GM19395 (cell line): Measurements from ENCODE around the gene KCTD15.

Experiments used
- ATAC-seq: cut with Tn5 transposase; IDR thresholded peaks from one replicate; pipeline ENCODE4 v1.9.1; 2021; ENCODE audit warnings: mild to moderate bottlenecking, moderate library complexity; ENCODE audit not compliant: unreplicated experiment

KCTD15 gene

GRCh38 chr19:33841685-33842084 is 45.0 kb downstream of the KCTD15 start:
- ATAC-seq: no peak

- no peak for ATAC-seq
Measured at GRCh38 chr19:33844478-33844877, 47.8 kb downstream of the KCTD15 start.

- no peak for ATAC-seq
Measured at GRCh38 chr19:33845498-33845897, 48.8 kb downstream of the KCTD15 start.

- no peak for ATAC-seq
Measured at GRCh38 chr19:33849551-33850147, 53.0 kb downstream of the KCTD15 start.

- no peak for ATAC-seq
Measured at GRCh38 chr19:33859016-33859415, 62.3 kb downstream of the KCTD15 start.

DNA sequence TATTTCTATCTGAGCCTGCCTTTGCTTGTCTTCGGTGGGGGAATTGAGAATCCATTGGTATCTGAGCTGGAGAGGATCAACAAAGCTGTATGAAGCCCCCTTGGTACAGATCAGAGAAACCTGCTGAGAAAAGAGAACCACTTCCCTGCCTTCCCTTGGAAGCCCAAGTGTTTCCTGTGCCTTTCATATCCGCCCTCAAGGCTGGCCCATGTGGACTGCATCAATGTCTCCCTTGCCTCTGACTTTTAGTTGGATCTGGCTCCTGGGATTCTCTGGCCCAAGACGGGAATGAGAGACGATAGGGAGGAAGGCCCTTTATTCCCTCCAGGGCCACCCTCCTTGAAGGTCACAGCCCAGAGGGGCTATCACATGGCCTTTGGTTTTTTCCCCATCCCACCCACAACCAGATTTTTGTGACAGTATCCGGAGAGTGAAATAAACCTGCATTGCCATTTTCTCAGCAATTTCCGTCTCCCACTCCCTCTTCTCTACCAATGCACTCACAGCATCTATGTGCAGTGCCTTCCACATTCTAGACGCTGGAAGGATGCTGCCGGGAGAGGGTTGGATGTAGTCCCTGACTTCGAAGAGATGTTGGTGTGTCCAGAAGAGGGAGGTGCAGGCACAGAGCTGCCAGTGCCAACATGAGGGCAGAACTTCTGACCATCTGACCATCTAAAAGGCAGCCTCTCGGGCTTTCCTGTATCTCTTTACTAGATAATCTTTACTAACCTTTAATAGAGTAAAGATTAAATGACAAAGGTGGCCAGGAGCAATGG is 63.8 kb downstream of the KCTD15 start:
- ATAC-seq: no peak

DNA sequence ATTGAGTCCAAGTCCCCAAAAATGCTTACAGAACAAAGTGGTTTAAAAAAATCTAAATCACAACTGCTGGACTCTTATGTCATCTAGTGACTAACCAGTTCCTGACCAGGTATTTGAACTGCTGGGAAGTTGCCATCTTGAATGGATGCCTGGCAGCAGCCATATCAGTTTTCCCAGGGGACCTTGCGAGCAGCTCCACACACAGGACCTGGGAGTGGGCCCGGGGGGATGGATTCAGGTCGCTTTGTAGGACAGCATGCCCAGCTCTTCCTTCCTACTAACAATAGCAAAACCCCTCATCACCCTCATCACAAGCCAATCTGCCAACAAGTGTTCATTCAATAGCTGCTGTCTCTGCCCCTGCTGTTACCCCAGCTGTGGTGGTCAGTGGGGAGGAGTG is 65.3 kb downstream of the KCTD15 start:
- ATAC-seq: no peak

- no peak for ATAC-seq
Measured at GRCh38 chr19:33862981-33863380, 66.3 kb downstream of the KCTD15 start.

GRCh38 chr19:33863436-33863835 is 66.8 kb downstream of the KCTD15 start:
- no peak for ATAC-seq

- ATAC-seq: no peak
Measured at GRCh38 chr19:33864311-33864850, 67.7 kb downstream of the KCTD15 start.

DNA sequence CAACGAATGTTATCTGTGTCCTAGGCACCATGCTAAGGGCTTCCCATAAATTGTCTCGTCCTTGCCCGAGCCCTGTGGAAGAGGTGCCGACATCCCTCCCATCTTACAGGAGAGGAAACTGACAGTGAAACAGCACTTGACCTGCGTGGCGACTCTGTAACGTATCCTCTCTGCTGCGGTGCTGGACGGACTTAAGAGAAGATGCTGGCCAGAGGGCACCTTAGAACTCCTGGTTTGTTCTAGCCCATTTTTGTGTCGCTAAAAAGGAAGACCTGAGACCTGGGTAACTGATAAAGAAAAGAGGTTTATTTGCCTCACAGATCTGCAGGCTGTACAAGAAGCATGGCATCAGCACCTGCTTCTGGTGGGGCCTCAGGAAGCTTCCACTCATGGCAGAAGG is 68.6 kb downstream of the KCTD15 start:
- ATAC-seq: no peak
